HG02981 (cell line): ENCODE measurements around the gene RNGTT.
"Not testable (repeated sequence)": the region's sequence is repeated elsewhere in the genome, so short reads cannot be mapped to it uniquely, and the experiment has no call there.

Experiments
- ATAC-seq: cut with Tn5 transposase; IDR thresholded peaks from one replicate; pipeline ENCODE4 v1.9.1; 2021; ENCODE audit warnings: mild to moderate bottlenecking, moderate library complexity; ENCODE audit not compliant: unreplicated experiment

Gene RNGTT

DNA sequence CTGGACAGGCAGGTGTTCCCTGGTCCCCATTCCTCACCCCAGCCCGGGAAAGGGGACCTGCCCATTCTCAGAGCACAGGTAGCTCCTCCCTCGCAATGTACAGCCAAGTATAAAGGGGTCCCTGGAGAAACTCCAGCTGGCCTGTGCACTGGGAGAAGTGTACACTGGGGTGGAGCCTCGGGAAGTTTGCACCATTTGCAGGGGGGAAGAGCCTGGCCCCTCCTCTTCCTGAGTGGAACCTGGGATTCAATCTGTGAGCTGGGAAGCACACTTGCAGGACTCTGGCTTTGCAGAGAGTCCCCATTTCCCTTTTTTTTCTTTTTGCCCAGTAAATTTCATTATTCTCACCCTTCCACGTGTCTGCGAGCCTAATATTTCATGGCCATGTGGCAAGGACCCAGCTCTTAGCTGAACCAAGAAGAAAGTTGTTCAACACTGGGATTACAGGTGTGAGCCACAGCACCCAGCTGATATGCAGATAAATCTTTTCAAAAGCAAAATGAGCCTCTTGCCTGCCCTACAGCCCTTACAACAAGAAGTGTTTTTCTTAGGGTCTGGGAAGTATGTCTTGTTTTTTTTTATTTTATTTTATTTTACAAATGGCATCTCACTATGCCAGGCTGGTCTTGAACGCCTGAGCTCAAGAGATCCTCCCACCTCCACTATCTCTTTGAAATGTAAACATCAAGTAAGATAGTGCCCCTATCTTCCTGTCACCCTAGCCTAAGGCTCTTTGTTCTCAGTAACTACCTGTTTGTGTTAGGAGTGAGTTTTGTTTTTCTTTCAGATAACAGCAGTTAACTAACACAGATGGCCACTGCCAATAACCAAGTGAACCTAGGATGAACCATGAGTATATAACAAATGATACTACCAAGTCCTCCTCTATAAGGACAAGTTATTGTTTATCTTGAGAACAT lies 9.3 kb upstream of the RNGTT start:
- ATAC-seq = no peak

DNA sequence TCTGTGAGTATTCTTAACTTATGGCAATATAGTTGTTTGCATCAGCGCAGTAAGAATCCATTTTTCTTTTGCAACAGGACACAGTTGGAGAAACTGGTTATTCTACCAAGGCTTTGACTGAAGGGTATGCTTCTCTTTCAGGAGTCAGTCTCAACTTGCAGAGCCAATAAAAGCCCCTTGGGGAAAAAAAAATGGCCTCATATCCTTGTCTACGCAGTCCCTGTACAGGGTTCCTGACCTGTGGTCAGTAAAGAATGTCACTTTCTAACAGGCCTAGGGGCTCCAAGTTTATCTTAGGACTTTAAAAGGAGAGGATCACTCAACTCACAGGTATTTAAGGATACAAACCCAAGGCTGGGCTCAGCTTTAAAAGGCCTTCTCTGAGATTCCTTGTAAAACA lies 6.9 kb upstream of the RNGTT start:
- no peak for ATAC-seq

DNA sequence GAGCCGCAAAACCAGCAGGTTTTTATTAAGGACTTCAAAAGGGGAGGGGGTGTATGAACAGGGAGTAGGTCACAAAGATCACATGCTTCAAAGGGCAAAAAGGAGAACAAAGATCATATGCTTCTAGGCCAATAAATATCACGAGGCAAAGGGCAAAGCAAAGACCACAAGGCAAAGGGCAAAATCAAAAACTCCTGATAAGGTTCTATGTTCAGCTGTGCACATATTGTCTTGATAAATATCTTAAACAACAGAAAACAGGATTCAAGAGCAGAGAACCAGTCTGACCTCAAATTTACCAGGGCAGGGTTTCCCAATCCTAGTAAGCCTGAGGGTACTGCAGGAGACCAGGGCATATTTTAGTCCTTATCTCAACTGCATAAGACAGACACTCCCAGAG lies 5.8 kb upstream of the RNGTT start:
- ATAC-seq = not testable (repeated sequence)

DNA sequence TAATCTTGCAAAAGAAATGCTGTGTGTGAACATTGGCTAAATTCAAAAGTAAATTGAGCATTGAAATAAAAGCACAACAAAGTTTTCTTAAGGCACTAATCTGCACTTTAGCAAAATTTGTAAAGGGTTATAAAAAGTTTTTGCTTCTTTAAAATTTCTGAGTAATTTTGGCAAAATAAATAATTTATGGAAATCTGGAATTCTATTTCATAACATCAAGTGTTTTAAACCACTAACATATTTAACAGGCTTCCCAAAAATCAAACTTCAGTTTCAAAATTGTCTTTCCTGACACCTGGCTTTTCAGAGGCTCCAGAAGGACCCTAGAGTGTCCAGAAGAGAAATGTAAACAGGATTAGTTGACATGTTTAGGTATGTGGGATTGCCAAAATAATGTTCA lies 4.5 kb upstream of the RNGTT start:
- ATAC-seq = no peak

DNA sequence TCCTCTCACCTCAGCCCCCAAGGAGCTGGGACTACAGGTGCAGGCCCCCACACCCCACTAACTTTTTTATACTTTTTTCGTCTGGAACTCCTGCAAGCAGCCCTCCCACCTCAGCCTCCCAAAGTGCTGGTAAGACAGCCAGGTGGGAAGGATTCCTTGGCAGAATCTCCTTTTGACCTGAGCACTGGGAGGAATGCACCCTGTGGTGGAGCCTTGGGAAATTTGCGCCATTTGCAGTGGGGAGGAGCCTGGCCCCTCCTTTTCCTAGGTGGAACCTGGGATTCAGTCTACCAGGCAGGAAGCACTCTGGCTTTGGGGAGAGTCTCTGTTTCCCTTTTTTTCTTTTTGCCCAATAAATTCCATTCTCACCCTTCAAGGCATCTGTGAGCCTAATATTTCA lies 2.3 kb upstream of the RNGTT start:
- no peak for ATAC-seq

DNA sequence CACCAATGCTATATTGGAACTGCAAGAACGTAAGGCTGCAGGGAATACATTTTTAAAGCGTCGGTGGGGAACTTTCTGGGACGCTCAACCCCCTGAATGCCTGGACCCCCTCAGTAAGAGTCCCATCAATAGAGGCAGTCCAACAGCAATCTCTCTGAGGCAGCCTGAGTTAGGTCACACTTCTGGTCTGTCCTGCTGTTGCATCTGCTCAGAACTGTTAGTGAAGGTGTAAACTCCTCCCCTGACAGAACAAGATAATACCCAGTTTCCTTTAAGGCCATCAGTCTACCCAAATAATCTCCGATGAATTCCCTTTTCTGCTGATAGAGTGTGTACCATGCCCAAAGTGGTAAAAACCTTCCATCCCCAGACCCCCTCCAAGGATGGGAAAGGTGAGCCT lies 1.1 kb upstream of the RNGTT start:
- ATAC-seq = no peak

DNA sequence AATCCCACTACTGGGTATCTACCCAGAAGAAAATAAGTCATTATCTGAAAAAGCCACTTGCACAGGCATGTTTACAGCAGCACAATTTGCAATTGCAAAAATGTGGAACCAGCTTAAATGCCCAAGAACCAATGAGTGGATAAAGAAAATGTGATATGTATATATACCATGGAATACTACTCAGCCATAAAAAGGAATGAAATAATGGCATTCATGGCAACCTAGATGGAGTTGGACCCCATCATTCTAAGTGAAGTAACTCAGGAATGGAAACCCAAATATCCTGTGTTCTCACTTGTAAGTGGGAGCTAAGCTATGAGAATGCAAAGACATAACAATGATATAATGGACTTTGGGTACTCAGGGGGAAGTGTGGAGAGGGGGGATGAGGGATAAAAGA lies 4.6 kb downstream of the RNGTT start:
- no peak for ATAC-seq

DNA sequence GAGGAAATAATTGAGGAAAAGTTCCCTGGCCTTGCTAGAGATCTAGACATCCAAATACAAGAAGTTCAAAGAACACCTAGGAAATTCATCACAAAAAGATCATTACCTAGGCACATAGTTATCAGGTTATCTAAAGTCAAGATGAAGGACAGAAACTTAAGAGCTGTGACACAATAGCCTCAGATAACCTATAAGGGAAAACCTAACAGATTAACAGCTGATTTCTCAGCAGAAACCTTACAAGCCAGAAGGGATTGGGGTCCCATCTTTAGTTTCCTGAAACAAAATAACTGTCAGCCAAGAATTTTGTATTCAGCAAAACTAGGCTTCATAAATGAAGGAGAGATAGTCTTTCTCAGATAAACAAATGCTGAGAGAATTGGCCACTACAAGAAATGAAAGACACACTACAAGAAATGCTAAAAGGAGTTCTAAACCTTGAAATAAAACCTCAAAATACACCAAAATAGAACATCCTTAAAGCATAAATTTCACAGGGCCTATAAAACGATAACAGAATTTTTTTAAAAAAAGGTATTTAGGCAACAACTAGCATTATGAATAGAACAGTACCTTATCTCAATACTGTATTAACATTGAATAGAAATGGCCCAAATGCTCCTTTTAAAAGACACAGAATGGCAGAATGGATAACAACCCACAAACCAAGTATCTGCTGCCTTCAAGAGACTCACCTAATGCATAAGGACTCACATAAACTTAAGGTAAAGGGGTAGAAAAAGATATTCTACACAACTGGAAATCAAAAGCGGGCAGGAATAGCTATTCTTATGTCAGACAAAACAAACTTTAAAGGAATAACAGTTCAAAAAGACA lies 9.7 kb downstream of the RNGTT start:
- no peak for ATAC-seq

DNA sequence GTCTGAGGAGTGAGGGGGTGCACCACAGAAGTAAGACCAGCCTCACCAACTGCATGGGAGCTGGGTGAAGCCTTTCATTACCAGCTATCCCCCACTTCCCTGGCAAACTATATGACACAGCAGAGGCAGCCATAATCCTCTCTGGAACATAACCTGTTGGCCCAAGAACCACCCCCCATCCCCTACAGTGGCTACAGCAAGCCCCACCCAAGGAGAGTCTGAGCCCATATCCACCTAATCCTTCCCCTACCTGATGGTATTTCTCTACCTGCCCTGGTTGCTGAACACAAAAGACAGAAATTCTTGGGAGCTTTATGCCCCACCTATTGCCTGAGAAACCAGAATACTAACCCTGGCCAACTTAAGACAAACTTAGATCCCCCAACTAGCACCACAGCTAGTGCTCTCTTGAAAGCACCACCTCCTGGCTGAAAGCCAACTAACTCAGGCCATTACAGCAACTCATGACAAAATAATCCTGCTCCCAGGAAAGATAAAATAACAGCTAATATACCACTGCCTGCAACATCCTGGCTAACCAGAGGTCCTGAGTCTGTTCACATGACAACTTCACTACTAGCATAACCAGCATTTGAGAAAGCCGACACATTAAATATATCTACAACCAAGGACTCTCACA lies 11.2 kb downstream of the RNGTT start:
- ATAC-seq = no peak

DNA sequence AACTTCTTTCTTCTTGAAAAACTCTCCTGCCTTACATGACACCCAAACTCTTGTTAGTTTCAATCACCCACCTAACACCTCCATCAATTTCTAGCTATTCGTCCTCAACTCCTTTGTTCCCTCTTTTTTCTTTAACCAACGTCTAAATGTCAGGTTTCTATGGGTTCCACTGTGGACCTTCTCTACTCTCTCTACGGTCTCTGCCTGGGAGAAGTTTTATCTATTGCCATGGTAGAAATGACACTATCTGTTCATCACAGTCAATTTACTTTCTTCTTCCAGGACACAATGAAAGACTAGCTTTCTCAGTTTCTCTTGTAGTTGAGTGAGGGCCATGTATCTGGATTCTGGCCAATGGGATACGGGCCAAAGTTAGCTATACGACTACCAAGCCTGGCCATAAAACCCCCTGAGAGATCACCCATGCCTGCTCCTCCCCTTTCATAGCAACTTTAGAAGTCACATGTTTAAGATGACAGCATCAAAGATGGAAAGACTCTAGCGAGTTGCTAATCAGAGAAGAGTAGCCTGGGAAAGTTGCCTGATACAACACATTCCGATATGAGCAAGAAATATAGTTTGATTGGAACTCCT lies 17.9 kb downstream of the RNGTT start:
- ATAC-seq = no peak

DNA sequence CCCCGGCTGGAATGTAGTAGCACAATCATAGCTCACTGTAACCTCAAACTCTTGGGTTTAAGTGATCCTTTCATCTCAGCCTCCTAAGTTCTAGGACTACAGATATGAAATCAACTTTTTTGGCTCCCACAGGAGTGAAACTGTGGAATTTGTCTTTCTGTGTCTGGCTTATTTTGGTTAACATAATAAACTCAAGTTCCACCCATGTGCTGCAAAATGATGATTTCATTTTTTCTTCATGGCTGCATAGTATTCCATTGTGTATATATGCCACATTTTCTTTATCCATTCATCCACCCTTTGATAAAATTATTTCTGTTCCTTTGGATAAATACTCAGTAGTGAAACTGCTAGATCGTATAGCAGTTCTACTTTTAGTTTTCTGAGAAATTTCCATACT lies 29.9 kb downstream of the RNGTT start:
- ATAC-seq = no peak

DNA sequence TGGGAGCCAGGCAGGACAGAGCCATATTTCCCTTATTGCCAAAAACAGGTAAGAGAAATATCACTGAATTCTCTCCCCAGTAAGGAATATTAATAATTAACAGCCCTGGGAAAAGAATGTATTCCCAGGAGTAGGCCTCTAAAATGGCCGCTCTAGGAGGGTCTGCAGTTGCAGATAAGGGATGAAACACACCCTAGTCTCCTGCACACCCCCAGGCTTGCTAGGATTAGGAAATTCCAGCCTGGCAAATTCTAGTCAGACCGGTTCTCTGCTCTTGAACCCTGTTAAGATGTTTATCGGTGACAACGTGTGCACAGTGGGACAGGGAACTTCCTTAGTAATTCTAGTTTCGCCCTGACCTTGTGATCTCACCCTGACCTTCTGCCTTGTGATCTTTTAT lies 31.4 kb downstream of the RNGTT start:
- ATAC-seq = not testable (repeated sequence)

DNA sequence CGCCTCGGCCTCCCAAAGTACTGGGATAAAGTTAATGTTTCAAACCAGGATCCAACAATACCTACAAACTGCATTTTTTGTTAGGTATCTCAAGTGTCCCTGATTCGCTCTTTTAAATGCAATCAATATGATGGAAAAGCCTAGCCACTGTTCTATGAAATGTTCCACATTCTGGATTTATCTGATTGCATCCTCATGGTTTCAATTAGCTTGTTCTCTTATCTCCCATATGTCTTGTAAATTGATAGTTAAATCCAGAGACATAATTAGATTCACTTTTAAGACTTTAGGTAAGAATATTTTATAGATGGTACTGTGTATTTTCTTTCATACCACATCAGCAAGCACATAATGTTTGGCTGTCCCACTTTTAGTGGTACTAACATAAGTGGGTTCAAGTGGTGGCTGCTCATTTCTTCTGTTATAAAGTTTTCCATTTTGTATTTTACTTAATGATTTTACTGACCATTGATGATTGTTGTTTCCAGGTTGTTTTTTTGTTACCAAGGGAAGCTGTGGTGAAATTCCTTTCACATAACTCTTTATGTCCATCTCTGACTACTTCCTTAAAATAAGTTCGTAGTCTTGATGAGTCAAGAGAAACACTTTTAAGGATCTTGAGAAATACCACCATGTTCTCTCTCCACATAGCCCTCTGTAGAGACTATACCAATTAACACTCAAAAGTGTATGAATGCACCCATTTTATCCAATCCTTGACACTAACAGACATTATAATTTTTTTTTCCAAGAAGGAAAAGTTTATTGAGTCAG lies 40.5 kb downstream of the RNGTT start:
- ATAC-seq = no peak

DNA sequence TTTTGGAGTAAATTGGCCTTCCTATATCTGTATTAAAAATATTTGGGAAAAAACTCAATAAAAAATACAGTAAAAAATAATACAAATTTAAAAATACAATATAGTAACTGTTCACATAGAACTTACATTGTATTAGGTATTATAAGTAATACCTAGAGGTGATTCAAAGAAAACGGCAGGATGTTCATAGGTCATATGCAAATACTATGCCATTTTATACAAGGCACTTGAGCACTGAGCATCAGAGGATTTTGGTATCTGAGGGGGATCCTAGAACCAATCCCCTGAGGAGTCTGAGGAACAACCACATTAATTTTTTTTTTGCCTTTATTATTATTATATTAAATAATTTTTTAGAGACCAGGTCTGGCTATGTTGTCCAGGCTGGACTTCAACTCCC lies 41.7 kb downstream of the RNGTT start:
- no peak for ATAC-seq

DNA sequence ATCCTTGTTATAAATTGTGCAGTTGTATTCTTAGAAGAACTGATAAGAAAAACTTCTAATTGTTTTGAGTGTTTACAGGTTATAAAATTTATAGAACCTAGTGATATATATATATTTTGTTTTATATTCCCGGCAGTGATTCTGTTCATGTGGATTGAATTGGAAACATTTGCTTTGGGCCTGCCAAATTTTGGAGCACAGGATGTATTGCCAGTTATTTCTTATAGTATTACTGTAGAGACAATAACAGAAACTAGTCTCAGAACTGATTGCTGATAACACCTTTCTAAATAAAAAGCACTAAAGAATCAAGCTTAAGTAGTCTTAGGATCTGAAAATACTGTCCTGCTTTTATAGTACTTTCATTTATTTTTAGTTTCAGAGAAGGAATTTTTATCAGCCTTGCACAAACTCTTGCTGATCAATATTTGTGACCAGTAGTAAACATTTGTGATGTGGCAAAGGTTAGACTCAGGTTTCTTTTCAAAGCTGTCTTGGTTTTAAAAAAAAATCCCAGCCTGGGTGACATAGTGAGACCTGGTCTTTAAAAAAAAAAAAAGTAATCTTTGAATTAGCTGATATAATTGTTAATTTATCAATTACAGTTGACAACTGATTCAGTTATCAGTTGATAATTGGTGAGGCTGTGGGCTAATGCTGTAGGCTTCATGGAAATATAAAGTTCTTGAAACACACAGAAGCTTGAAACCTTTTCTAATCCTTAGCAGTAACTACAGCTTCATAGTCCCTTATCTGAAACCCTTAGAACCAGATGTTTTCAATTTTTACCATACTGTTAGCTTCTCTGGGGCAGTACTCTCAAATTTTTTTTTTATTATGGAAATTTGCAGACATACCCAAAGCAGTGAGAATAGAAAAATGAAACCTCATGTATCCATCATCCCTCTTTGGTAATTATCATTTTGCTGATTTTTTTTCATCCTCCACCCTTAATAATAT lies 42.4 kb downstream of the RNGTT start:
- ATAC-seq = no peak

DNA sequence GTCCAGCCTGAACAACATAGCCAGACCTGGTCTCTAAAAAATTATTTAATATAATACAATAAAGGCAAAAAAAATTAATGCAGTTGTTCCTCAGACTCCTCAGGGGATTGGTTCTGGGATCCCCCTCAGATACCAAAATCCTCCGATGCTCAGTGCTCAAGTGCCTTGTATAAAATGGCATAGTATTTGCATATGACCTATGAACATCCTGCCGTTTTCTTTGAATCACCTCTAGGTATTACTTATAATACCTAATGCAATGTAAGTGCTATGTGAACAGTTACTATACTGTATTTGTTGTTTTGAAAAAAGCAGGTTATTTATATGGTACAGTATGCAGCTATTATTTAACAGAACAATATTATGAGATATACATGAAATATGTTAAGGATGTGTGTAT lies 43.3 kb downstream of the RNGTT start:
- no peak for ATAC-seq

DNA sequence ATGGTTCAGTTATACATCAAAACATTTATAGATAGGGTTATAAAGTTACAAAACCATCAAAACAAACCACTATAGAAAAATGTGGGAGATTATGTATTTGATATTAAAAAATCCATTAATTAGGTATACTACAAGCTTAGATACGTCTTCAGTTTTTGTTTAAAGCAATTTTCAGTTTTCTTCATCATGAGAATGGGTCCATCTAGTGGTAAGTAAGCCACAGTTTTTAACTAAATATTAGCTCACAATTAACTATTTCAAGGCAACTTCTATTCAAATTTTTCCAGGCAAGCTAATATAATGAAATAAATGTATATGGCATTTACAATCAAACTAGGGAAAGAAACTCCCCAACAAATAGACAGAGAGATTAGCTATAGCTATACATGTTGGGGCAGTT lies 44.4 kb downstream of the RNGTT start:
- no peak for ATAC-seq

DNA sequence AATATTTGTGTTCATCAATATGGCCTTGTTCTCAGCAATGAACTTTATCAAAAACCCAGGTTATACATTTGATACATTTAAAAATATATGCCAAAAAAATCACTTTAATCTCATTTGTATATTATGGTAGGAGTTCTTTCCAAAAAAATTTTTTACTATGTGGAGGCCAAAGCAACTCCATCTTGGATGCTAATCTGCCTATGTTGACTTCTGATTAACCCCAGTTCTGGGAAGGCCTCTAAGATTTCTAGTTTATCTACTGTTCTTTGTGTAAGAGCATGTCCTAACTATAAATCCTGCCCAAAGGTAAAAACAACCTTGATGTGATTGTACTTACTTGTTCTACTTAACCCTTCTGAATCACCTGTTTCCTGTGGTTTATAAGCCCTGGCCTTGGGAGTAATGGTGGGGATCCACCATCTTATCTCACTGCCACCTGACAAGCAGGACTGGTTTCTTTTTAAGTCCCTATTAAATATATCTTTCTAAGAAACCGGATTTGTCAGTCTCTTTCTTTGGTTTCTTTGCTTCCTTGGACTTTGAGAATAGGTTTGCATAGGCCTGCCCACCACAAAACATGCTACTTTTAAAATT lies 46.7 kb downstream of the RNGTT start:
- no peak for ATAC-seq
